ENCODE measurements around the gene TNS1.

Gene TNS1

DNA sequence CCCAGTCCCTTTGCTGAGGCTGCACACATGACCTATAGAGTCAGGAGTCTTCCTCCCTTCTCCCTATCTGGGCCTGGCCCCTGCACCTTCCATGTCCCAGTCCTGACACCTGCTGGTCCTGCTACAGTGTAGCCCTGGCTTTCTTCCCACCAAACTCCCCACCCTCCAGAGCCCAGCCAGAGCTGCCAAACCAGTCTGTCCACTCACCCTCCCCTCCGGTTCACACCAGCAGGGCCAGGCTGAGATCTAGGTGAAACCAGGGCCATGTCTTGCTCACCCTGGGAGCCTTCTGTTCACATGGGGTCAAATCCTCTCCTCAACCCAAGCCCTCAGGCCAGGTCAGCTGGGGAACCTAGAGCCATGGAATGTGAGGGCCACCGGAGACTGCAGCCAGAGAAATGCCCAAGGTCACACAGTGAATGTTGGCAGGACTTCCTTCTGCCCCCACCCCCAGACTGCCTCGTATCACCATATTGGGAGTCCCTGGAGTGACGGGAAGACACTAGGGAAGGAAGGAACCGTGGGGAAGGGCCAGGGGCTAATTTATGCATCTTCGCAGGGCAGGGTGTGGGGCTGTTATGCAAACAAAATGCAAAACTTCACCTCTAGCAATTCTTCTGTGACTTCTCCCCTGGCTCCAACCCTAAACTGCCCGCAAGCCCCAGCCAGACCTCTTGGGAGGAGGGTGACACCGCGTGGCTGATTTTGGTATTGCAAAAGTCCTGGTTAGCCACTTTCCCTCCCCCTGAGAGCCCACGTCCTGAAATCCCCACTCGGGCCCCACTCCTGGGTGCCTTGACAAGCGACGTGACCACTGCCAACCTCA, 14.6 kb downstream of the TNS1 start:
- no peak overlapping the region for H3K4me3 ChIP-seq
- H3K9ac ChIP-seq (ENCODE audit: insufficient read length) = no peak overlapping the region
- H3K36me3 ChIP-seq (ENCODE audit: insufficient read depth, low read length) = peaks cover 87% of the 10 kb centered on the region
- H3K9me3 ChIP-seq (ENCODE audit: low read depth, low read length) = no peaks in the 10 kb centered on the region
- TF ChIP-seq EZH2 (IDR thresholded peaks at IDR 0.05) = no peak
- no peak for TF ChIP-seq FOXP2 (optimal IDR thresholded peaks at IDR 0.05; ENCODE audit: control extremely low read depth, extremely low read length, insufficient read depth)
- no peak for TF ChIP-seq POLR2AphosphoS5 (IDR thresholded peaks at IDR 0.05; ENCODE audit: borderline replicate concordance, low read depth, low read length)
- no peak for DNase-seq (ENCODE audit: low read depth, low spot score)
- no peak overlapping the region for H3K27ac ChIP-seq

- no peak overlapping the region for H3K27ac ChIP-seq
- H3K9ac ChIP-seq (ENCODE audit: insufficient read length) = no peak overlapping the region
- no peaks in the 10 kb centered on the region for H3K9me3 ChIP-seq (ENCODE audit: low read depth, low read length)
- TF ChIP-seq POLR2AphosphoS5 (IDR thresholded peaks at IDR 0.05; ENCODE audit: borderline replicate concordance, low read depth, low read length) (no peak), EZH2 (IDR thresholded peaks at IDR 0.05) (no peak), FOXP2 (optimal IDR thresholded peaks at IDR 0.05; ENCODE audit: control extremely low read depth, extremely low read length, insufficient read depth) (no peak)
- H3K4me3 ChIP-seq = no peak overlapping the region
- H3K36me3 ChIP-seq (ENCODE audit: insufficient read depth, low read length) = peaks cover 88% of the 10 kb centered on the region
- no peak for DNase-seq (ENCODE audit: low read depth, low spot score)
Measured at GRCh38 chr2:217987391-217987790, 15.4 kb downstream of the TNS1 start.

- Histone ChIP-seq H3K9ac (ENCODE audit: insufficient read length) (no peak overlapping the region), H3K27ac (no peak overlapping the region), H3K4me3 (no peak overlapping the region), H3K9me3 (ENCODE audit: low read depth, low read length) (no peaks in the 10 kb centered on the region), H3K36me3 (ENCODE audit: insufficient read depth, low read length) (peaks cover 85% of the 10 kb centered on the region)
- TF ChIP-seq POLR2AphosphoS5 (IDR thresholded peaks at IDR 0.05; ENCODE audit: borderline replicate concordance, low read depth, low read length) = no peak
- no peak for TF ChIP-seq EZH2 (IDR thresholded peaks at IDR 0.05)
- no peak for TF ChIP-seq FOXP2 (optimal IDR thresholded peaks at IDR 0.05; ENCODE audit: control extremely low read depth, extremely low read length, insufficient read depth)
- DNase-seq (ENCODE audit: low read depth, low spot score) = no peak
Measured at GRCh38 chr2:217986256-217986961, 16.4 kb downstream of the TNS1 start.

DNA sequence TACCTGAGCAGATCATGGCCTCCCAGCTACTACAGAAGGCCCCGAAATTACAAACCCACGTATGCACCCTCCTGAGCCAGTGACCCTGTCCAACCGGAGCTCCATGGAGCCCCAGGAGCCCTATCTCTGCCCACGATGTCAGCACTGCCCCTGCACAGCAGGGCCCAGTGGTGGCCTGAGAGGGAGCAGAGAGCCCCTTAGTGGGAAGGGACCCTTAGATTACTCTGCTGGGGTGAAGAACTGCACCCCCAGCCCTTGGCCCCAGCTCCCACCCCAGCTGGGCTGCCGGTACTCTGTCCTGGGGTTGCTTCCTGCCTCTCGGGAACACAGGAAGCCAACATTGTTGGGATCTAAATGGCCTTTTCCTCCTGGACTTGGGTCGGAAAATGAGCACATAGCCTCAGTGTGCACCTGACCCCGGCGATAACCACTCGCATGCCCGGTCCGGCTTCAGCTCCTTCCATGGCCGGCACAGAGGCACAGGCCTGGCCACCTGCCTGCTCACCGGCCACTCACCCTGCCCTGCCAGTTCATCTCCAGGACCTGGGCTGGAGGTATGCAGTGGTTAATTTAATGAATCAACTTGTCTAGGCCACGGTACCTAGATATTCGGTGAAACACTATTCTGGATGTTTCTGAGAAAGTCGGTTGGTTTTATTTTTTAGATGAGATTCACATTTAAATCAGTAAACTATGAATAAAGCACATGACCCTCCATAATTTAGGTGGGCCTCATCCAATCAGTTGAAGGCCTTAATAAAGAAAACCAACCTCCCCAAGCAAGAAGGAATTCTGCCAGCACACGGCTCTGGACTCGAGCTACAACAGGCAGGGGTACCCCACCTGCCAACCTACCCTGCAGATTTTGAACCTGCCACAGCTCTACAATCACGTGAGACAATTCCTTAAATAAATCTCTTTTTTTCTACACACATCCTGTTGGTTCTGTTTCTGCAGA, 19.2 kb downstream of the TNS1 start:
- Histone ChIP-seq H3K9ac (ENCODE audit: insufficient read length) (no peak overlapping the region), H3K4me3 (no peak overlapping the region), H3K27ac (no peak overlapping the region), H3K36me3 (ENCODE audit: insufficient read depth, low read length) (peaks cover 65% of the 10 kb centered on the region), H3K9me3 (ENCODE audit: low read depth, low read length) (no peaks in the 10 kb centered on the region)
- TF ChIP-seq POLR2AphosphoS5 (IDR thresholded peaks at IDR 0.05; ENCODE audit: borderline replicate concordance, low read depth, low read length) (no peak), EZH2 (IDR thresholded peaks at IDR 0.05) (no peak), FOXP2 (optimal IDR thresholded peaks at IDR 0.05; ENCODE audit: control extremely low read depth, extremely low read length, insufficient read depth) (no peak)
- no peak for DNase-seq (ENCODE audit: low read depth, low spot score)

DNA sequence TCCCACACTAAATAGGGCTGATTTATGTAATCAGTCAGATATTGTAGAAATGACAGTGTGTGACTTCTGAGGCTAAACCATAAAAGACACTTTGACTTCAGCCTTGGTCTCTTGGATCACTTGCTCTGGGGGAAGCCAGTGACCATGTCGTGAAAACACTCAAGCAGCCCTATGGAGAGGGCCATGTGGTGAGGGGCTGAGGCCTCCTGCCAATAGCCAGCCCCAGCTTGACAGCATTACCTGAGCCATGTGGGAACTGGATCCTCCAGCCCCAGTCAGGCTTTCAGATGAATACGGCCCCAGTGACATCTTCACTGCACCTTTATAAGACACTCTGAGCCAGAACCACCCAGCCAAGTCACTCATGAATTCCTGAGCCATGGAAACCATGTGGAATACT, 20.8 kb downstream of the TNS1 start:
- Histone ChIP-seq H3K9me3 (ENCODE audit: low read depth, low read length) (no peaks in the 10 kb centered on the region), H3K9ac (ENCODE audit: insufficient read length) (no peak overlapping the region), H3K27ac (no peak overlapping the region), H3K36me3 (ENCODE audit: insufficient read depth, low read length) (peaks cover 62% of the 10 kb centered on the region), H3K4me3 (no peak overlapping the region)
- DNase-seq (ENCODE audit: low read depth, low spot score) = no peak
- TF ChIP-seq EZH2 (IDR thresholded peaks at IDR 0.05) (no peak), POLR2AphosphoS5 (IDR thresholded peaks at IDR 0.05; ENCODE audit: borderline replicate concordance, low read depth, low read length) (no peak), FOXP2 (optimal IDR thresholded peaks at IDR 0.05; ENCODE audit: control extremely low read depth, extremely low read length, insufficient read depth) (no peak)

GRCh38 chr2:217981084-217981730, 21.6 kb downstream of the TNS1 start:
- Histone ChIP-seq H3K4me3 (no peak overlapping the region), H3K9me3 (ENCODE audit: low read depth, low read length) (no peaks in the 10 kb centered on the region), H3K9ac (ENCODE audit: insufficient read length) (no peak overlapping the region), H3K27ac (no peak overlapping the region), H3K36me3 (ENCODE audit: insufficient read depth, low read length) (peaks cover 62% of the 10 kb centered on the region)
- TF ChIP-seq FOXP2 (optimal IDR thresholded peaks at IDR 0.05; ENCODE audit: control extremely low read depth, extremely low read length, insufficient read depth) = no peak
- TF ChIP-seq POLR2AphosphoS5 (IDR thresholded peaks at IDR 0.05; ENCODE audit: borderline replicate concordance, low read depth, low read length) = no peak
- TF ChIP-seq EZH2 (IDR thresholded peaks at IDR 0.05) = no peak
- no peak for DNase-seq (ENCODE audit: low read depth, low spot score)

DNA sequence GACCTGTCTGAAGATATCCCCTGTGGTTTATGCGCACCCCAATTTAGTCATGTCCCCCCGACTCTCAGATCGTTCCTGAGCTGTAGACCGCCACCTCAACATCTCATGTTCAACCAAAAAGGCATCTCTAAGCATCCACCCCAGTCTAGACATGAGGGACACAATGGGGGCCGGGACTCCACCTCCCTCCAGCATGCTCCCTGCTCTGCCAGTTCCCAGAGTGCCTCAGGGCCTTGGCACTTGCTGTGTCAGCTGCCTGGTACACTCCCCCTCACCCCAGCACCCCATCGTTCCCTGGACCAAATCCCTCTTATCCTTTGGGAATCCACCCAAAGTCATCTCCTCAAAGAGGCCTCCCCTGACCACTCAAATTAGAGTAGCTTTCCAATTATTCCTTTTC, 22.2 kb downstream of the TNS1 start:
- Histone ChIP-seq H3K27ac (no peak overlapping the region), H3K4me3 (no peak overlapping the region)

More for the DNA sequence above, 22.2 kb downstream of the TNS1 start:
- TF ChIP-seq FOXP2 (optimal IDR thresholded peaks at IDR 0.05; ENCODE audit: control extremely low read depth, extremely low read length, insufficient read depth) (no peak), EZH2 (IDR thresholded peaks at IDR 0.05) (no peak), POLR2AphosphoS5 (IDR thresholded peaks at IDR 0.05; ENCODE audit: borderline replicate concordance, low read depth, low read length) (no peak)
- H3K9ac ChIP-seq (ENCODE audit: insufficient read length) = no peak overlapping the region
- DNase-seq (ENCODE audit: low read depth, low spot score) = no peak
- no peaks in the 10 kb centered on the region for H3K9me3 ChIP-seq (ENCODE audit: low read depth, low read length)
- H3K36me3 ChIP-seq (ENCODE audit: insufficient read depth, low read length) = peaks cover 63% of the 10 kb centered on the region

All from SK-N-MC (cell line).